Left ventricle myocardium superior (tissue), 1 donor: ENCODE data around the gene ZNF550. TPM values are rescaled to one million over a fixed set of nuclear protein-coding genes. Genes with fewer than 3 reads are reported as not detected.

Experiments
- ATAC-seq: fragments of 200-7000 bp; cut with Tn5 transposase; one replicate; pipeline ENCODE4 v1.9.1; 2020; ENCODE audit warnings: mild to moderate bottlenecking, moderate library complexity
- DNase-seq: peaks from one replicate; pipeline ENCODE4 v3.0.0-alpha.2; 2020
- intact Hi-C: fragments of 100-400 bp; cut with micrococcal nuclease; formaldehyde crosslinking; loops from one replicate; pipeline ENCODE4 v1.11.0; 2022
- long read RNA-seq: library from polyadenylated mRNA; unstranded; transcript quantifications from one replicate; pipeline ENCODE4 v2.0.0, GENCODE V29; 2021
- total RNA-seq: library from RNA; stranded (reverse); fragmentation: NEBNext Ultra II Directional; extraction: Animal tissue kit (Norgen Biotek cat#: 25700); gene quantifications from one replicate; pipeline ENCODE4 v1.2.1, GENCODE V29; 2021
- donor health status: DM: no; HTN: yes; CAD: no; lungs with severe emphysema.

ZNF550 gene
- total RNA-seq, result 8.4 TPM
- long read RNA-seq, partial matches to known transcripts, result 1 of 8 reads
- long read RNA-seq, other reads (novel, unspliced or antisense), result 5 of 8 reads

DNA sequence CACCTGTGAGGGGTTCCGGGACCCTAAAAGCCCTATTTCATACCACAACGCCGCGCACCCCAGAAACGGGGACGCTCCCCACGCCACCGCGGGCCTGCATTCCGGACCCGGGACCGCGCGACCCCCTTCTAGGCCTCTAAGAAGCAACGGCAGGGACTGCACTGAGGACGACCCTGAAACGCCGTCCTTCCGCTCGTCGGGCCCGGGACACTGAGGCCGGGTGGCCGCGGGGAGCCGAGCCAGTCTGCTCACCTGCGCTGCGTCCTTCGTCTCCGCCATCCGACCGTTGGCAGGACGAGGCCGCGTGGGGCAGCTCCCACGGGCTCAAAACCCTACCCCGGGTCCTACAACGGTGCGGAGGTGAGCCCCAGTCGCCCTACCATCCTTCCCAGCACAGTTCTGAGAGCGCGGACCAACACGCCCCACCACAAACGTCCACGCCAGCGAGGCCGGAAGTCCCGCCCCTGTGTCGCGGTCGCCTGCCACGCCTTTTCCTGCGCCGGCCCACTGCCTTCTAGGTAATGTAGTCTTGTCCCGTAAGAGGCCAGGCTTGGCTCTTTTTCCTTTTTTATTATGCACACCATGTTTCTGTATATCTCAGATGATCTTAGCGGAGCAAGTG, at the start of gene ZNF550:
ZNF550 (minus strand) TSS at position 460 of the 622 bp plus-strand sequence; CDS start at position 279, 181 bp downstream.
- ATAC-seq, result peak; percentile 99
- peak; percentile 96 for DNase-seq
- intact Hi-C loops, result no loop called here

DNA sequence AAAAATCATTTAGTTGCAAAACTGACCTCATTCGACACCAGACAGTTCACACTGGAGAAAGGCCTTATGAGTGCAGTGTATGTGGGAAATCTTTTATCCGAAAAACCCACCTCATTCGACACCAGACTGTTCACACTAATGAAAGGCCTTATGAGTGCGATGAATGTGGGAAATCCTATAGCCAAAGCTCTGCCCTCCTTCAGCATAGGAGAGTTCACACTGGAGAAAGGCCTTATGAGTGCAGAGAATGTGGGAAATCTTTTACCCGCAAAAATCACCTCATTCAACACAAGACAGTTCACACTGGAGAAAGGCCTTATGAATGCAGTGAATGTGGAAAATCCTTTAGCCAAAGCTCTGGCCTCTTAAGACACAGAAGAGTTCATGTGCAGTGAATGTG, 47.3 kb upstream of the ZNF550 start:
- no peak for DNase-seq
- no peak for ATAC-seq
- intact Hi-C loops, result no loop called here

- intact Hi-C loops, result no loop called here
- ATAC-seq (peak; percentile 99), DNase-seq (peak; percentile 96)
These were observed 40.2 kb upstream of the ZNF550 start, which contains the start of gene ZNF530 for GRCh38 chr19:57599761-57600383. Gene ZNF530, plus strand, starts transcription at chr19:57599885. Its CDS starts 4,461 bp downstream, at chr19:57604346.

GRCh38 chr19:57599377-57599760, 39.7 kb upstream of the ZNF550 start:
- DNase-seq, result no peak
- intact Hi-C loops, result no loop called here
- no peak for ATAC-seq

- DNase-seq, result no peak
- ATAC-seq, result no peak
- intact Hi-C loops, result no loop called here
These were observed 27.9 kb upstream of the ZNF550 start for GRCh38 chr19:57587529-57587928.

DNA sequence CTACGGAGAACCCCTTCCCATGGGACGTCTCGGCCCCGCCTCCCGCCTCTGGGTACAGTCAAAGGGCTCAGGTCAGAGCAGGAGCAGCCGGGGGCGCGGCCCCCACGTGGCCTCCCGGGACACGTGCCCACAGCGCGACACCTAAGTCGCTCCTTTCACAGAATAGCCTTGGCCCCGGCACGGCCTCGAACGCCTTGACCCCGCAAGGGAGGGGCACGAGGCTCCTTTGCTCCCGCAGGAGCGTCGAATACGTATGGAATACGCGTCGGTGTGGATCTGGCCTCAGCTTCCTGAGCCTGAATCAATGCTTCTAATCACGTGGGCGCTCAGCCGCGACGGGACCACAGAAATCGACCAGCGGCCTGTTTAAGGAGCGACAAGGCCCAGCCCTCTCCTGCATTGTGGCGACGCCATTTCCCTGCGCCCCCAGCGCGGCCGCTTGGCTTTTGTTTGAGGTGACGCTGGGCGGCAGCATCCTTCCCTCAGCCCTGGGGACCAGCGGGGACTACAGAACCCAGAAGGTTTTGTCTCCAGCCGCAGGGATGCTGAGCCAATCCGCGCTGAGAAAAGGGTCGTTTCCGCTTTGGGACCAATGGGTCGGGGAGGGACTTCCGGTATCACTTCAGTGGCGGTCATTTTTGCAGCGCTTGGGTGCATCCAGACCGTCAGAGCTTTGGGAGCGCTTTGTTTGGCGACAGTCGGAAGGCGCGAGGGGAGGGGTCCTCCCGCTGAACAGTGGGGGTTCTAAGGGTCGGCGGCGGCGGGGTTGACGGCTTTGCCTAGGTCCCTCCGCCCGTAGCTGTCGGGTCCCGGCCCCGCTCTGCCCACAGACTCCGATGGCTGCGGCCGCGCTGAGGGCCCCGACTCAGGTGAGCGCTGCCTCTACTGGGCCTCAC, 24.1 kb upstream of the ZNF550 start, which contains the start of gene ZIK1:
ZIK1 (plus strand) TSS at position 625 of the 896 bp plus-strand sequence; CDS start at position 837, 212 bp downstream.
- DNase-seq (peak; percentile 92), ATAC-seq (peak; percentile 95)
- intact Hi-C loops, result no loop called here

DNA sequence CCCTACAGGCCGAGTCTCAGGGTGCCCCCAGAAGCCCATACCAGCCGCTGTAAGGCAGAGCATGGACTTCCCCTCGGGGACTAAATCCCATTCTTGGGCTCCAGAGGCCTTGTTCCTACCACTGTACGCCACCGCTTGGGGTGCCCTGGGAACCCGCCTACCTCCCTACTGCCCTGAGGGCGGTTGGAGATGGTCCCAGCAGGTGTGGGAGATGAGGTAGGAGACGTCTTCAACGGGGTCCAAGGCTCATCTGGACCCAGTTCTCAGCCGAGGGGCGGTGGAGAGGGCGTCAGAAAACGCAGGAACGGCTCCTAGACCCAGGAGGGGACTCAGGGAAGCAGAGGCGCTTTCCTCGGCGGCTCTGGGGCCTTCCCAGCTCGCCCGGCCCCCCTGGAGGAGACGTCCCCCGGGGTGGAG, 23.4 kb upstream of the ZNF550 start:
- DNase-seq, result no peak
- ATAC-seq, result no peak
- intact Hi-C loops, result no loop called here

GRCh38 chr19:57578487-57579205, 19.0 kb upstream of the ZNF550 start, which contains the start of gene ZNF416:
Gene ZNF416, minus strand, starts transcription at chr19:57578911. Its CDS starts 207 bp downstream, at chr19:57578704.
- intact Hi-C loops, result no loop called here
- peak; percentile 97 for ATAC-seq

GRCh38 chr19:57576661-57577060, 17.0 kb upstream of the ZNF550 start:
- DNase-seq (no peak), ATAC-seq (no peak)
- intact Hi-C loops, result no loop called here

More at GRCh38 chr19:57578487-57579205, 19.0 kb upstream of the ZNF550 start, which contains the start of gene ZNF416:
- DNase-seq, result peak; percentile 96

DNA sequence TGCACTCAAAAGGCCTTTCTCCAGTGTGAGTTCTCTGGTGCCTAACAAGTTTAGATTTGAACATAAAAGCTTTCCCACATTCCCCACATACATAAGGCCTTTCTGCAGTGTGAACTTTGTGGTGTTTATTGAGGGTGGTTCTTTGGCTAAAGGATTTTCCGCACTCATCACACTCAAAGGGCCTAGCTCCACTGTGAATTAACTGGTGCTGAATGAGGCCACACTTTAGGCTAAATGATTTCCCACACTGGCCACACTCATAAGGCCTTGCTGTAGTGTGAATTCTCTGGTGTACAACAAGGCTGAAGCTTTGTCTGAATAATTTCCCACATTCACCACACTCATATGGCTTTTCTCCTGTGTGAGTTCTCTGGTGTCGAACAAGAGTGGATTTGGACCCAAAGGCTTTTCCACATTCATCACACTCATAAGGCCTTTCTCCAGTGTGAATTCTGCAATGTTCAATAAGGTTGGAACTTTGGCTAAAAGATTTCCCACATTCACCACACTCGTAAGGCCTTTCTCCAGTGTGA, 12.8 kb upstream of the ZNF550 start:
- no peak for ATAC-seq
- DNase-seq, result no peak
- intact Hi-C loops, result no loop called here

- no peak for ATAC-seq
- no peak for DNase-seq
- intact Hi-C loops, result no loop called here
These were observed 11.0 kb upstream of the ZNF550 start for GRCh38 chr19:57570707-57571106.

DNA sequence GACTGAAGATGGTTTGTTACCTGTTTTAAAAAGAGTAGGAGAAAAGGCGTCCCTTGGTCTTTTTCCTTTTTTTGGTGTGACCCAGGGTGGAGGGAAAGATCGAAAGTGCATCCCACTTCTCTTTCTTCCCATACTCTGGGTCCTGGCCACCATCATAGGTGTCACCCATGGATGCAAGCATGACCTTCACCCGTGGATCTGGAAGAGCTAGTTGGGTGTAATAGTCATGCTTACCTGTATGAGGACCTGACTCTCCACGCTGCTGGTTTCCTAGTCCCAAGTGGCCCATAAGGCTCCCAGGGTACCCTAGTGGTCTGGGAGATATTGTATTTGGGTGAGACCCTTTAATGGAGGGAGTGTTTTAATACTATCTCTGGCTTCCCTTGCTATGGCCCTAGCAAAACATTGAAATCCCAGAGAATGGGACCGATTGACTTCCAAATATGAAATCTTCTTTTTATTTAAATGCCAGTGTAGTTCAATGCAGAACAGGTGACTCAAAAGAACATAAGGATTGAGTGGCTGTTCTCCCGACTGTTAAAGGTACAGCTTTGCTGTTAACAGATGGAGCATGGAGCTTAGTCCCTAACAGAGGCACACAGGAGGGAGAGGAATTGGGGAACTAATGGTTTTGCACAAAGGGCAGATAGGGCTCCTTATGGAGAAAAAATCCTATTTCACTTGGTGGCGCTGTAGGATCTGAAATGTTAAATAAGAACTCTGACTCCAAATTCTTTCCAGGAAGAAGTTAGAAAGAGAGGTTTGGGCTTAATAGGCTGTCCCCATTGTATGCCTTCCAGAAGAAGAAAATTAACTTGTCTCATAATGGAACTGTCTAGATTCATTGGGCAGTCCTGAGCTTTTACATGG, 7.0 kb upstream of the ZNF550 start:
- DNase-seq (no peak), ATAC-seq (no peak)
- intact Hi-C loops, result no loop called here

DNA sequence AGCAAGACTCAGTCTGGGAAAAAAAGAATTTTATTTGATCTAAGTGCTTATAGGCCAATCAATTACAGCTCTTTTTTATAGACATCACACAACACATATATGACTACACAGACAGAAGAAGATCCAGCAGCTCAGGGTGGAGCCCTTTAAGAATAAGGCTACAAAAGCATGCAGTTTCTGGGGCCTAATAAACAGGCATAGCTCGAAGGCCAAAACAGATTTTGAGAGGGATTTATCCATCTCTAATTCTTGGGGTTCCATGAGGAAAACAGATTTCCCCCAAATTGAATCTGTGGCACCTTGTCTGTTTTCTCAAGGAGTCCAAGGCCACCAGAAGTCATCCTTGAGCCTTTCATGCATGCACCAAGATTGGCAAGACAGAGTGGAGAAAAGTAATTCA, 3.9 kb upstream of the ZNF550 start:
- ATAC-seq (no peak), DNase-seq (no peak)
- intact Hi-C loops, result no loop called here

GRCh38 chr19:57560049-57560491, 407 bp upstream of the ZNF550 start:
- intact Hi-C loops, result no loop called here
- DNase-seq (peak; percentile 62), ATAC-seq (peak; percentile 55)

DNA sequence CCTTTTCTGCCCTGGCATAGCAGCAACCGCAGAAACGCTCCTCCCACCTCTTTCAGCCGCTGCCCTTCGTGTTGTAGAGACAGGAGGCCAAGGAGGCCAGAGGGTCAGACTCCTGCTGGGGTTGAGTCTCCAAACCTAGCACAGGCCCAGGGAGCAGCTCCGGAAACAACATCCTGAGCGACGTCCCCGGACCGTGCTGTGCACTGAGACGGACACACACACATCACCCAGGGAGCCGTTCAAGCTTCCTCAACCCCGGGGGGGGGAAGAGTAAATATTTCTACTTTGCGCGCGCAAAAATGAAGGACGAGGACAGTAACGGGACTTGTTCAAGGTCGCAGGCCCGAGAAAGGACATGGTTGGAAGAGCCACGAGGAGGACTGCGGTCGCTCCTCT, 657 bp downstream of the ZNF550 start:
- intact Hi-C loops, result no loop called here
- peak; percentile 60 for ATAC-seq
- DNase-seq, result peak; percentile 39

- intact Hi-C loops, result no loop called here
- DNase-seq, result no peak
- no peak for ATAC-seq
These were observed 1.1 kb downstream of the ZNF550 start for GRCh38 chr19:57558525-57558924.

- intact Hi-C loops, result no loop called here
- no peak for DNase-seq
- ATAC-seq, result no peak
These were observed 2.0 kb downstream of the ZNF550 start for GRCh38 chr19:57557659-57558058.

GRCh38 chr19:57552432-57552831, 7.2 kb downstream of the ZNF550 start:
- DNase-seq (no peak), ATAC-seq (no peak)
- intact Hi-C loops, result no loop called here
